Testis (tissue), 3 donors: Measurements from ENCODE around the gene ZNF282. TPM values are rescaled to one million over a fixed set of nuclear protein-coding genes. Genes with fewer than 3 reads are reported as not detected.

Experiments
- DNase-seq: peaks from one replicate; pipeline ENCODE4 v3.0.0-alpha.2; 2019
- H3K27ac ChIP-seq, 2 donors: fragments of 200-600 bp; sonication (generic); one replicate each; pipeline ENCODE4 v1.5.1; 2019
- H3K27me3 ChIP-seq: fragments of 200-600 bp; sonication (generic); one replicate; pipeline ENCODE4 v1.5.1; 2019
- H3K36me3 ChIP-seq: fragments of 200-600 bp; sonication (generic); one replicate; pipeline ENCODE4 v1.5.1; 2017; ENCODE audit warnings: low read depth; ENCODE audit errors: missing control alignments
- H3K4me1 ChIP-seq: fragments of 200-600 bp; sonication (generic); one replicate; pipeline ENCODE4 v1.5.1; 2019
- H3K4me3 ChIP-seq, 2 donors: fragments of 200-600 bp; sonication (generic); one replicate each; pipeline ENCODE4 v1.5.1; 2017 to 2019
- H3K9me3 ChIP-seq: fragments of 200-600 bp; sonication (generic); one replicate; pipeline ENCODE4 v1.5.1; 2017
- POLR2A ChIP-seq: fragments of 450-650 bp; IDR thresholded peaks from one replicate; pipeline ENCODE4 v1.6.1; 2017; ENCODE audit warnings: antibody characterized with exemption, mild to moderate bottlenecking, moderate library complexity
- WGBS, 2 donors: methylation state at CpG; one replicate each; pipeline ENCODE4 v1.1.5; 2018; 5-methylcytosine and 5-hydroxymethylcytosine counted together
- intact Hi-C: fragments of 100-400 bp; cut with DNase I; formaldehyde crosslinking; loops from one replicate; pipeline ENCODE4 v1.15.1; 2023; ENCODE audit warnings: low total_unique reads
- polyA plus RNA-seq: library from polyadenylated mRNA; stranded (reverse); fragments of 350-450 nt; fragmentation: Illumina TruSeq; extraction: RNeasy Lipid Tissue Mini Kit (QIAGEN cat#74804); gene quantifications from one replicate; pipeline ENCODE4 v1.2.3, GENCODE V29; 2014; ENCODE audit warnings: low read depth, low replicate concordance; ENCODE audit not compliant: insufficient read depth
- total RNA-seq, 2 donors: library from RNA; depleted of rRNA; stranded (reverse); fragments of >200 nt; gene quantifications; one replicate each; pipeline ENCODE4 v1.2.3, GENCODE V29; 2016
- TF ChIP-seq, protein P1 (sequence below), 3 experiments: fragments of 450-650 bp in 2 of 3; fragments of 200-600 bp in 1 of 3; sonication (generic) in 1 of 3; IDR thresholded peaks; one replicate each; pipeline ENCODE4 v1.5.1; 2016 to 2019; ENCODE audit warnings: antibody characterized with exemption in 3 of 3, mild to moderate bottlenecking in 2 of 3, moderate library complexity in 1 of 3

Gene ZNF282
- total and polyA plus RNA-seq, 3 donors from 2014 or later, result 9.6 to 17.6 (median 12.2) TPM

GRCh38 chr7:149205690-149206381, 10.5 kb downstream of the ZNF282 start:
- Histone ChIP-seq H3K36me3 (no peaks in the 10 kb centered on the region), H3K27ac (no peak overlapping the region), H3K27me3 (no peaks in the 10 kb centered on the region), H3K9me3 (no peaks in the 10 kb centered on the region), H3K4me1 (no peaks in the 10 kb centered on the region), H3K4me3 (no peak overlapping the region)
- WGBS, 2 donors, result 78 to 89% methylated on average over 18 of the region's 18 CpGs
- DNase-seq, result no peak
- intact Hi-C loops, result no loop called here
- TF ChIP-seq, protein P1, sequence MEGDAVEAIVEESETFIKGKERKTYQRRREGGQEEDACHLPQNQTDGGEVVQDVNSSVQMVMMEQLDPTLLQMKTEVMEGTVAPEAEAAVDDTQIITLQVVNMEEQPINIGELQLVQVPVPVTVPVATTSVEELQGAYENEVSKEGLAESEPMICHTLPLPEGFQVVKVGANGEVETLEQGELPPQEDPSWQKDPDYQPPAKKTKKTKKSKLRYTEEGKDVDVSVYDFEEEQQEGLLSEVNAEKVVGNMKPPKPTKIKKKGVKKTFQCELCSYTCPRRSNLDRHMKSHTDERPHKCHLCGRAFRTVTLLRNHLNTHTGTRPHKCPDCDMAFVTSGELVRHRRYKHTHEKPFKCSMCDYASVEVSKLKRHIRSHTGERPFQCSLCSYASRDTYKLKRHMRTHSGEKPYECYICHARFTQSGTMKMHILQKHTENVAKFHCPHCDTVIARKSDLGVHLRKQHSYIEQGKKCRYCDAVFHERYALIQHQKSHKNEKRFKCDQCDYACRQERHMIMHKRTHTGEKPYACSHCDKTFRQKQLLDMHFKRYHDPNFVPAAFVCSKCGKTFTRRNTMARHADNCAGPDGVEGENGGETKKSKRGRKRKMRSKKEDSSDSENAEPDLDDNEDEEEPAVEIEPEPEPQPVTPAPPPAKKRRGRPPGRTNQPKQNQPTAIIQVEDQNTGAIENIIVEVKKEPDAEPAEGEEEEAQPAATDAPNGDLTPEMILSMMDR (IDR thresholded peaks at IDR 0.05), result no peak
- no peak for TF ChIP-seq POLR2A

DNA sequence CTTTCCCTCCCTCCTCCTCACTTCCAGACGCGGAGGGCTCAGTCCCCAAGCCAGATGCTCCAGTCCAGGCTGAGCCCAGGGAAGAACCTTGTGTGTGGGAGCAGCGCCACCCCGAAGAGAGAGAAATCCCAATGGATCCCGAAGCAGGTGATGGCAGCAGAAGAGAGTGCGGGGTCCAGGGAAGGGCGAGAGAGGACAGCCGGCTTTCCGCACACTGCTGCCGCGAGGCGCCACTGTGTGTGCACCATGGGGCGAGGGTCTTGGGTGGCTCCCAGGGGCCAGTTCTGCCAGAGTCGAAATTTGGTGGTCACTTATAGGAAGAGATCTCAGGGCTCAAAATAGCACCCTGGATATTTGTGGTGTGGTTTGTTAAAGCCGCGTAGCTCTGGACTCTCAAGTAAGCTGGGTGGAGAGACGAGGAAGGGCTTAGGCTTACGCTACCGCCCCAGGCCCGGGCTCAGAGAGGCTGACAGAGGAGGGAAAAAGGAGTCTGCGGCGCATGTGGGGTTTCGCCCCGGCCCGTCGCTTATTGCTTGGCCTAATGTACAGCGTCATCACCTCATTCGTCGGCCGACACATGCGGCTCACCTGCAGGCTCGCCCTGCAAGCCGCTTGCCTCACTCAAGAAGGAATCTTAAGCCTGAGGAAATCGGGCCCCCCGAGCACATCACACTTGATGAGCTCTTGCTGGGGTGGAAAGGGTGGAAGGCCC, 12.1 kb downstream of the ZNF282 start:
- Histone ChIP-seq H3K27me3 (no peaks in the 10 kb centered on the region), H3K4me1 (no peaks in the 10 kb centered on the region), H3K36me3 (no peaks in the 10 kb centered on the region), H3K9me3 (no peaks in the 10 kb centered on the region), H3K27ac (no peak overlapping the region), H3K4me3 (no peak overlapping the region)
- 78 to 86% methylated on average over 35 of the region's 35 CpGs for WGBS, 2 donors
- TF ChIP-seq POLR2A, result no peak
- TF ChIP-seq, protein P1 (IDR thresholded peaks at IDR 0.05), result no peak
- intact Hi-C loops, result no loop called here
- no peak for DNase-seq

- Histone ChIP-seq H3K36me3 (no peaks in the 10 kb centered on the region), H3K27ac (no peak overlapping the region), H3K9me3 (no peaks in the 10 kb centered on the region), H3K4me1 (no peaks in the 10 kb centered on the region), H3K27me3 (no peaks in the 10 kb centered on the region), H3K4me3 (no peak overlapping the region)
- 72 to 73% methylated on average over 7 of the region's 7 CpGs for WGBS, 2 donors
- no peak for TF ChIP-seq POLR2A
- TF ChIP-seq, protein P1 (IDR thresholded peaks at IDR 0.05), result peak in 2 of 3 experiments; percentile 21 to 32
- intact Hi-C loops, result no loop called here
- DNase-seq, result peak; percentile 55
Measured at GRCh38 chr7:149209518-149210269, 14.3 kb downstream of the ZNF282 start.

GRCh38 chr7:149210551-149210950, 15.2 kb downstream of the ZNF282 start:
- Histone ChIP-seq H3K9me3 (no peaks in the 10 kb centered on the region), H3K27ac (no peak overlapping the region), H3K4me1 (no peaks in the 10 kb centered on the region), H3K4me3 (no peak overlapping the region), H3K36me3 (no peaks in the 10 kb centered on the region), H3K27me3 (no peaks in the 10 kb centered on the region)
- TF ChIP-seq, protein P1 (IDR thresholded peaks at IDR 0.05), result no peak
- TF ChIP-seq POLR2A, result no peak
- no peak for DNase-seq
- intact Hi-C loops, result no loop called here
- 82 to 90% methylated on average over 6 to 11 of the region's 11 CpGs for WGBS, 2 donors
